Measurements from ENCODE around the gene NASP. TPM values are rescaled to one million over a fixed set of nuclear protein-coding genes. Genes with fewer than 3 reads are reported as not detected.

The NASP gene
- 15.3 and 23.1 TPM in 2 replicates for total RNA-seq

GRCh38 chr1:45583666-45584350, at the start of gene NASP:
Gene NASP (plus strand): TSS chr1:45584041. CDS start chr1:45584147, 106 bp downstream.

GRCh38 chr1:45550401-45551351, 33.2 kb upstream of the NASP start, which contains the start of gene AKR1A1:
Gene AKR1A1 (plus strand): TSS chr1:45550826. CDS start chr1:45561795, 10,969 bp downstream.

GRCh38 chr1:45623972-45624371, 40.1 kb downstream of the NASP start, which contains the start of gene CCDC17:
Gene CCDC17 (minus strand): TSS chr1:45624054. CDS start chr1:45623909, 145 bp downstream.

Other genes starting within 250 kb of the NASP start
- gene TOE1, start 243.9 kb upstream of the NASP start, total RNA-seq, result 7.6 and 7.8 TPM in 2 replicates
- gene MUTYH, start 243.6 kb upstream of the NASP start, total RNA-seq, result 8.7 and 12.1 TPM in 2 replicates
- 1.3 and 4.9 TPM in 2 replicates for gene TESK2, start 92.9 kb upstream of the NASP start, total RNA-seq
- 0.59 and 0.78 TPM in 2 replicates for gene CCDC163, start 84.0 kb upstream of the NASP start, total RNA-seq
- gene MMACHC, start 83.7 kb upstream of the NASP start, total RNA-seq, result 2.9 and 3.3 TPM in 2 replicates
- gene PRDX1, start 62.2 kb upstream of the NASP start, total RNA-seq, result 350 and 387 TPM in 2 replicates
- gene AKR1A1, start 33.2 kb upstream of the NASP start, total RNA-seq, result 113 and 120 TPM in 2 replicates
- gene CCDC17, start 40.0 kb downstream of the NASP start, total RNA-seq, result 1.0 and 1.2 TPM in 2 replicates
- gene GPBP1L1, start 102.5 kb downstream of the NASP start, total RNA-seq, result 72.1 and 80.4 TPM in 2 replicates
- gene TMEM69, start 104.1 kb downstream of the NASP start, total RNA-seq, result 7.6 and 10.5 TPM in 2 replicates
- gene IPP, start 166.6 kb downstream of the NASP start, total RNA-seq, result 13.7 and 16.0 TPM in 2 replicates
- 29.3 and 46.8 TPM in 2 replicates for gene MAST2, start 219.6 kb downstream of the NASP start, total RNA-seq

Measured in smooth muscle cell of the pulmonary artery (primary cell).